Heart left ventricle (tissue), 16 donors: ENCODE data around the gene ICA1. TPM values are rescaled to one million over a fixed set of nuclear protein-coding genes. Genes with fewer than 3 reads are reported as not detected.
A peak's percentile ranks its signal among the peaks of the same experiment; 100 is the strongest.

Experiments
- ATAC-seq, 4 donors: fragments of 200-7000 bp; cut with Tn5 transposase; one replicate each; pipeline ENCODE4 v1.9.1; 2020 to 2022; ENCODE audit warnings: moderate library complexity in 4 of 4, mild to moderate bottlenecking in 3 of 4, moderate number of reproducible peaks in 1 of 4
- DNase-seq, 5 donors: peaks; one replicate each; pipeline ENCODE4 v3.0.0-alpha.2; 2020
- H3K27ac ChIP-seq, 12 donors: fragments of 200-600 bp; sonication (generic) in 4 of 12; one replicate each; pipeline versions ENCODE4 v1.5.0 to v1.8.0; 2016 to 2022; ENCODE audit warnings: mild to moderate bottlenecking in 2 of 12
- H3K27me3 ChIP-seq, 9 donors: fragments of 200-600 bp; sonication (generic) in 2 of 9; one replicate each; pipeline versions ENCODE4 v1.5.1 to v1.8.0; 2016 to 2022; ENCODE audit warnings: mild to moderate bottlenecking in 3 of 9
- H3K36me3 ChIP-seq, 9 donors: fragments of 200-600 bp; sonication (generic) in 2 of 9; one replicate each; pipeline versions ENCODE4 v1.5.0 to v1.8.0; 2018 to 2022; ENCODE audit warnings: mild to moderate bottlenecking in 2 of 9
- H3K4me1 ChIP-seq, 12 donors: fragments of 200-600 bp; sonication (generic) in 4 of 12; one replicate each; pipeline versions ENCODE4 v1.5.0 to v1.8.0; 2016 to 2022; ENCODE audit warnings: mild to moderate bottlenecking in 3 of 12
- H3K4me3 ChIP-seq, 12 donors: fragments of 200-600 bp; sonication (generic) in 4 of 12; one replicate each; pipeline versions ENCODE4 v1.5.0 to v1.8.0; 2017 to 2022; ENCODE audit warnings: mild to moderate bottlenecking in 9 of 12, moderate library complexity in 4 of 12
- H3K9me3 ChIP-seq, 12 donors: fragments of 200-600 bp; sonication (generic) in 4 of 12; one replicate each; pipeline versions ENCODE4 v1.5.0 to v1.8.0; 2016 to 2022; ENCODE audit warnings: mild to moderate bottlenecking in 1 of 12
- POLR2A ChIP-seq, 2 donors: fragments of 450-650 bp; IDR thresholded peaks; one replicate each; pipeline ENCODE4 v1.6.1; 2017; ENCODE audit warnings: antibody characterized with exemption in 2 of 2, mild to moderate bottlenecking in 2 of 2, moderate library complexity in 2 of 2
- WGBS, 4 donors: extraction: QIAGEN DNeasy Blood & Tissue Kit in 2 of 4; methylation state at CpG; one replicate each; pipeline versions ENCODE4 v1.1.5 to v1.1.7; 2013 to 2018; 5-methylcytosine and 5-hydroxymethylcytosine counted together
- intact Hi-C, 10 donors: fragments of 100-400 bp; cut with DNase I; formaldehyde crosslinking; loops; one replicate each; pipeline versions ENCODE4 v1.11.1 to v1.14.2; 2022
- polyA plus RNA-seq, 2 donors: library from polyadenylated mRNA; stranded (reverse); fragments of 200-250 nt; gene quantifications; one replicate each; pipeline ENCODE4 v1.2.3, GENCODE V29; 2013
- total RNA-seq, 9 donors: library from RNA; depleted of rRNA in 2 of 9; stranded (reverse); fragments of >200 nt in 2 of 9; fragmentation: NEBNext Ultra II Directional in 3 of 9; extraction: Animal tissue kit (Norgen Biotek cat#: 25700) in 3 of 9; gene quantifications; one replicate each; pipeline versions ENCODE4 v1.1.0 to v1.2.4, GENCODE V29; 2016 to 2023
- TF ChIP-seq, protein P1 (sequence below), 12 donors: fragments of 200-600 bp; sonication (generic) in 4 of 12; IDR thresholded peaks; one replicate each; pipeline versions ENCODE4 v1.5.0 to v1.8.0; 2018 to 2022; ENCODE audit warnings: antibody characterized with exemption in 12 of 12, mild to moderate bottlenecking in 5 of 12
- donor health status: ischemic (EF 13 %, LVEDD 7.1; RV severe dilation, severe dysfunction).
- donor health status: healthy with polysubstance abuse.
- donor health status: DM: no; HTN: yes; CAD: no.
- donor health status: DM: no; HTN: no; CAD: no.
- donor health status: ischemic (EF 25% LVEDD 6.9; RV normal size, moderate dysfunction).
- donor health status: ischemic (EF 25% LVEDD 5.7; RV mildly dilated, moderate dysfunction).
- donor health status: healthy.
- donor health status: DM: yes; HTN: yes; CAD: no.
- donor health status: ischemic (EF 35%, LVEDD 5.7; RV mildly dilated, moderate dysfunction).
- donor health status: nonischemic (EF 11% LVEDD 7.7; RV severe dilation, severe dysfunction).
- donor health status: DM: yes; HTN: yes; CAD: no.
- donor health status: PGD.
- donor health status: ischemic (EF 29% LVEDD 5.4; RV normal size, mild dysfunction).
- donor health status: nonischemic (EF 23%, LVEDD 6.1; RV moderate dilation, normal function).

ICA1 gene
- total and polyA plus RNA-seq, 11 donors: 23.8 to 74.4 (median 54.4) TPM

GRCh38 chr7:8236780-8237407, 25.1 kb downstream of the ICA1 start:
- peak overlapping the region in 9 of 12 donors; percentile 4 to 68 (median 47) for H3K27ac ChIP-seq
- intact Hi-C loops: loop anchor here in 3 of 10 donors (10.0 kb wide), 2 partner anchors 48 to 58 kb away; no protein-coding TSS in a partner anchor
- WGBS, 4 donors: 15 to 40% (median 27%) methylated on average over 3 of the region's 3 CpGs
- H3K9me3 ChIP-seq: no peaks in the 10 kb centered on the region
- H3K27me3 ChIP-seq: no peaks in the 10 kb centered on the region
- DNase-seq (peak in 1 of 5 donors; percentile 17), ATAC-seq (peak; percentile 52 to 77 (median 66))
- H3K4me1 ChIP-seq: peaks cover 0 to 42% (median 17%) of the 10 kb centered on the region in 12 donors
- TF ChIP-seq, protein P1, sequence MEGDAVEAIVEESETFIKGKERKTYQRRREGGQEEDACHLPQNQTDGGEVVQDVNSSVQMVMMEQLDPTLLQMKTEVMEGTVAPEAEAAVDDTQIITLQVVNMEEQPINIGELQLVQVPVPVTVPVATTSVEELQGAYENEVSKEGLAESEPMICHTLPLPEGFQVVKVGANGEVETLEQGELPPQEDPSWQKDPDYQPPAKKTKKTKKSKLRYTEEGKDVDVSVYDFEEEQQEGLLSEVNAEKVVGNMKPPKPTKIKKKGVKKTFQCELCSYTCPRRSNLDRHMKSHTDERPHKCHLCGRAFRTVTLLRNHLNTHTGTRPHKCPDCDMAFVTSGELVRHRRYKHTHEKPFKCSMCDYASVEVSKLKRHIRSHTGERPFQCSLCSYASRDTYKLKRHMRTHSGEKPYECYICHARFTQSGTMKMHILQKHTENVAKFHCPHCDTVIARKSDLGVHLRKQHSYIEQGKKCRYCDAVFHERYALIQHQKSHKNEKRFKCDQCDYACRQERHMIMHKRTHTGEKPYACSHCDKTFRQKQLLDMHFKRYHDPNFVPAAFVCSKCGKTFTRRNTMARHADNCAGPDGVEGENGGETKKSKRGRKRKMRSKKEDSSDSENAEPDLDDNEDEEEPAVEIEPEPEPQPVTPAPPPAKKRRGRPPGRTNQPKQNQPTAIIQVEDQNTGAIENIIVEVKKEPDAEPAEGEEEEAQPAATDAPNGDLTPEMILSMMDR (IDR thresholded peaks at IDR 0.05): peak in 3 of 12 donors; percentile 18 to 23 (median 20)
- no peak for TF ChIP-seq POLR2A (IDR thresholded peaks at IDR 0.05)
- H3K36me3 ChIP-seq: peaks cover 0 to 20% (median 0%) of the 10 kb centered on the region in 9 donors
- no peak overlapping the region for H3K4me3 ChIP-seq

DNA sequence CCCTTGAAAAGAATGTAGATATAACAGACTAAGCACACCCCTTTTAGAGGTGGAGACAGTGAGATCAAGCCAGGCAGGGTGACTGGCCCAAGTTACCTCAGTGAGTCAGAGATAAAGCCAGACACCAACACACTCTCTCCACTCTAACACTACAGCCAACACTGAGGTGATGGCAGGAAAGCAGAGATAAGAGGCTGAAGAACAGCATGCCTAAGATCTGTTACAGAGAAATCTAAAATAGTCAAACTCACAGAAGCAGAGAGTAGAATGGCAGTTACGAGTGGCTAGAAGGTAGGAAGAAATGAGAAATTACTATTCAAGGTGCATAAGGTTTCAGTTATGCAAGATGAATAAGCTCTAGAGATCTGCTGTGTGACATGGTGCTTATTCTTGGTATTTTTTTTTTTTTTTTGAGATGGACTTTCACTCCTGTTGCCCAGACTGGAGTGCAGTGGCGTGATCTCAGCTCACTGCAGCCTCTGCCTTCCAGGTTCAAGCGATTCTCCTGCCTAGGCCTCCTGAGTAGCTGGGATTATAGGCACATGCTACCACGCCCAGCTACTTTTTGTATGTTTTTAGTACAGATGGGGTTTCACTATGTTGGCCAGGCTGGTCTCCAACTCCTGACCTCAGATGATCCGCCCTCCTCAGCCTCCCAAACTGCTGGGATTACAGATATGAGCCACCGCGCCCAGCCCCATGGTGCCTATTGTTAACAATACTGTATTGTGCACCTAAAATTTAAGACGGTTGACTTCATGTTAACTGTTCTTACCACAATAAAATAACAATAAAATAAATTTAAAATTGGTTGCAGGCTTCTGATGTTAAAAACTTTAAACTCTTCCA, 28.7 kb downstream of the ICA1 start:
- Histone ChIP-seq H3K27ac (peak overlapping the region in 8 of 12 donors; percentile 13 to 81 (median 44)), H3K36me3 (peaks cover 0 to 33% (median 0%) of the 10 kb centered on the region in 9 donors), H3K9me3 (no peaks in the 10 kb centered on the region), H3K27me3 (no peaks in the 10 kb centered on the region), H3K4me1 (peaks cover 0 to 30% (median 17%) of the 10 kb centered on the region in 12 donors), H3K4me3 (no peak overlapping the region)
- WGBS, 4 donors: 53 to 74% (median 68%) methylated on average over 8 of the region's 8 CpGs
- ATAC-seq (peak; percentile 79 to 98 (median 94)), DNase-seq (peak in 2 of 5 donors; percentile 41 to 68)
- TF ChIP-seq POLR2A (IDR thresholded peaks at IDR 0.05): no peak
- TF ChIP-seq, protein P1 (IDR thresholded peaks at IDR 0.05): no peak
- intact Hi-C loops: loop anchor here in 6 of 10 donors (5.0 to 10.0 kb wide), 4 partner anchors 52 to 62 kb away; no protein-coding TSS in a partner anchor

DNA sequence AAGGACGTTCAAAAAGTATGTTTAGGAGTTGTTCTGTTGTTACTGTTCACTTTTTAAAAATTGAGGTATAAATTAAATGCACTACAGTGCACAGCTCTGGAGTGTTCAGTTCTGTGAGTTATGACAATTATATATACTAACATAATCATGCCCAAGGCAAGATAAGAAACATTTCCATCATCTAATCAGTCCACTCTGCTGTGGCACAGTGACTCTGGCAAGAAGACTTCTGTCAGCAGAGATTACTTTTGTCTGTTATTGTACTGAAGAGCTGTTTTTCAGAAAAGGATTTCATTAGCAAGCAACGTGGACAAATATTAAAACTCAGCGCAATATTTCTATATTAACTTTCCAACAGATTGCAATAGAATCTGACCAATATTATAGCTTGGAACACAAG, 32.0 kb downstream of the ICA1 start:
- TF ChIP-seq POLR2A (IDR thresholded peaks at IDR 0.05): no peak
- TF ChIP-seq, protein P1 (IDR thresholded peaks at IDR 0.05): no peak
- 46 to 54% (median 51%) methylated on average over 3 of the region's 3 CpGs for WGBS, 4 donors
- Histone ChIP-seq H3K36me3 (peaks cover 0 to 40% (median 0%) of the 10 kb centered on the region in 9 donors), H3K4me3 (no peak overlapping the region), H3K4me1 (peaks cover 0 to 26% (median 12%) of the 10 kb centered on the region in 12 donors), H3K27me3 (no peaks in the 10 kb centered on the region), H3K9me3 (no peaks in the 10 kb centered on the region), H3K27ac (peak overlapping the region in 1 of 12 donors; percentile 16)
- DNase-seq: no peak
- intact Hi-C loops: loop anchor here in 6 of 10 donors (5.0 to 10.0 kb wide), 5 partner anchors 55 to 635 kb away; no protein-coding TSS in a partner anchor
- ATAC-seq: no peak
